ENCODE results near the gene MKS1. TPM values are rescaled to one million over a fixed set of nuclear protein-coding genes. Genes with fewer than 3 reads are reported as not detected.

The MKS1 gene
- total RNA-seq, 1 experiment from 2014 or later = 23.9 TPM

DNA sequence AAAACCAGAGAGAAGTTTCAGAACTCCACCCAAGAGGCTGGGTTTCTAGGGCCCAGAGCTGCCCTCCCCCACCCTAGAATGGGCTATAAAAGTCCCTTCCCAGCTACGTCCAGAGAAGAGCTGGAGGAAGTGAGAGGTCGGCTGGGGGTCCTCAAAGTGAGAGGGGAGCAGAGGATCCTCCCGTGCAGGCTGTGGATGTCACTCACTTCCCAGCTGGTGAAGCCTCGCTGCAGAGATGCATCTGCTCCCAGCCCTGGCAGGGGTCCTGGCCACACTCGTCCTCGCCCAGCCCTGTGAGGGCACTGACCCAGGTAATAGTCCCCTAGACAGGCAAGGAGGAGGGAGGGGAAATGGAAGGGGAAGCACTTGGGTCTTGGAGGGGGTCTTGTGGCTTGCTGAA lies 26.4 kb downstream of the MKS1 start, which contains the start of gene EPX:
TSS of gene EPX (plus strand) at position 115 of the 400 bp plus-strand sequence. CDS start at position 236, 121 bp downstream.
- ATAC-seq (no peak), DNase-seq (no peak)
- no peaks in the 10 kb centered on the region for H3K9me2 ChIP-seq (replicated peaks; ENCODE audit: low read length)
- H3K27ac ChIP-seq (ENCODE audit: low read length) = no peak within 1 kb of the TSS
- POLR2A ChIA-PET (ENCODE audit: unreplicated experiment) = no interaction called here
- H3K36me3 ChIP-seq (ENCODE audit: low read depth, low read length) = no peaks in the 10 kb centered on the region
- H4K20me1 ChIP-seq (ENCODE audit: low read length) = no peaks in the 10 kb centered on the region
- no peak within 1 kb of the TSS for H3K4me3 ChIP-seq (ENCODE audit: low read length)
- H3K79me2 ChIP-seq (ENCODE audit: low read length) = no peaks in the 10 kb centered on the region
- H3K9ac ChIP-seq (ENCODE audit: low read length) = no peak within 1 kb of the TSS
- H3F3A ChIP-seq (ENCODE audit: low read length, unreplicated experiment) = no peaks in the 10 kb centered on the region
- BruUV-seq (replicated peaks) = no TSS peak
- TF ChIP-seq EZH2phosphoT487 (IDR thresholded peaks at IDR 0.05; ENCODE audit: borderline replicate concordance, low read length) (no peak), EZH2 (IDR thresholded peaks at IDR 0.05; ENCODE audit: low read length, unreplicated experiment) (no peak)
- TF ChIP-seq, protein P1, sequence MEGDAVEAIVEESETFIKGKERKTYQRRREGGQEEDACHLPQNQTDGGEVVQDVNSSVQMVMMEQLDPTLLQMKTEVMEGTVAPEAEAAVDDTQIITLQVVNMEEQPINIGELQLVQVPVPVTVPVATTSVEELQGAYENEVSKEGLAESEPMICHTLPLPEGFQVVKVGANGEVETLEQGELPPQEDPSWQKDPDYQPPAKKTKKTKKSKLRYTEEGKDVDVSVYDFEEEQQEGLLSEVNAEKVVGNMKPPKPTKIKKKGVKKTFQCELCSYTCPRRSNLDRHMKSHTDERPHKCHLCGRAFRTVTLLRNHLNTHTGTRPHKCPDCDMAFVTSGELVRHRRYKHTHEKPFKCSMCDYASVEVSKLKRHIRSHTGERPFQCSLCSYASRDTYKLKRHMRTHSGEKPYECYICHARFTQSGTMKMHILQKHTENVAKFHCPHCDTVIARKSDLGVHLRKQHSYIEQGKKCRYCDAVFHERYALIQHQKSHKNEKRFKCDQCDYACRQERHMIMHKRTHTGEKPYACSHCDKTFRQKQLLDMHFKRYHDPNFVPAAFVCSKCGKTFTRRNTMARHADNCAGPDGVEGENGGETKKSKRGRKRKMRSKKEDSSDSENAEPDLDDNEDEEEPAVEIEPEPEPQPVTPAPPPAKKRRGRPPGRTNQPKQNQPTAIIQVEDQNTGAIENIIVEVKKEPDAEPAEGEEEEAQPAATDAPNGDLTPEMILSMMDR (conservative IDR thresholded peaks at IDR 0.05; ENCODE audit: low read depth, low read length) = no peak
- H2AFZ ChIP-seq (ENCODE audit: low read length) = no peak within 1 kb of the TSS
- intact Hi-C loops (cut with micrococcal nuclease) = no loop called here
- no peaks in the 10 kb centered on the region for H3K9me3 ChIP-seq (ENCODE audit: low read length)
- CTCF ChIA-PET = no interaction called here
- no peak within 1 kb of the TSS for H3K4me2 ChIP-seq (ENCODE audit: low read length)
- peaks cover 11% of the 10 kb centered on the region for H3K4me1 ChIP-seq (ENCODE audit: insufficient read depth, low read length)
- H3K27me3 ChIP-seq (ENCODE audit: low read length) = peaks cover 6% of the 10 kb centered on the region; the same call in 1 of the 2 replicates

DNA sequence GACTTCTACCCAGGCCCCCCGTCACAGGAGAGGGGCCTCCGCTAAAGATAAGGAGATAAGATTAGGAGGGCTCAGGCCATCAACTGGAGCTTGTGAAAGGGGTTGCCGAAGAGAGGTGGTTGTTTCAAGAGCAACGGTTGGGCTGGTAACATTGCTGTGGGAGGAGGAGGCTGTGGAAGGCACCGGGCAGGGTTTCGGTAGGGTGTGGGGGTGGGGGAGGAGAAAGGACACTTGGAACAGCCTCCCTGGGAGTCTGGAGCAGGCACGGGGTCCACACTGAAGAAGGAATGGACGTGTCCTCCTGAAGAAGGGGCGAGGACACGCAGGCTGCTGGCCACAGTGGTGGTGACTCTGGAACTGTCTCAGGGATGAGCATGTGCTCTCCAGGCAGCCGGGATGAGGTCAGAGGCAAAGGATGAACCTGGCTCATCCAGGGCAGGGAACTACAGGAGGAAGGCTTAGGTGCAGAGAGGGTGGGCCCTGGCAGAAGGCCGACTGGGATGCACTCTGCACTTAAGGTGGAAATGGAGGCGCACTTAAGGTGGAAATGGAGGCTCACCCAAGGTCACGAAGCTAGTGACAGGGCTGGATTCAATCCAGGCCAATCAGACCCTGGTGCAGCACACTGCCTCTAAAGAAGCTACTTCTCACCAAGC lies 27.7 kb downstream of the MKS1 start:
- Histone ChIP-seq H3K4me1 (ENCODE audit: insufficient read depth, low read length) (peaks cover 11% of the 10 kb centered on the region), H3K27me3 (ENCODE audit: low read length) (peaks cover 8% of the 10 kb centered on the region; the same call in 1 of the 2 replicates), H3K79me2 (ENCODE audit: low read length) (no peaks in the 10 kb centered on the region), H4K20me1 (ENCODE audit: low read length) (no peaks in the 10 kb centered on the region), H3K4me2 (ENCODE audit: low read length) (no peak overlapping the region), H3F3A (ENCODE audit: low read length, unreplicated experiment) (no peaks in the 10 kb centered on the region), H3K4me3 (ENCODE audit: low read length) (no peak overlapping the region), H3K9me2 (replicated peaks; ENCODE audit: low read length) (no peaks in the 10 kb centered on the region), H3K9me3 (ENCODE audit: low read length) (no peaks in the 10 kb centered on the region), H3K9ac (ENCODE audit: low read length) (no peak overlapping the region), H3K36me3 (ENCODE audit: low read depth, low read length) (no peaks in the 10 kb centered on the region), H3K27ac (ENCODE audit: low read length) (no peak overlapping the region), H2AFZ (ENCODE audit: low read length) (no peak overlapping the region)
- ATAC-seq = no peak
- CTCF ChIA-PET = no interaction called here
- intact Hi-C loops (cut with micrococcal nuclease) = no loop called here
- POLR2A ChIA-PET (ENCODE audit: unreplicated experiment) = no interaction called here
- no TSS peak for BruUV-seq (replicated peaks)
- DNase-seq = no peak
- no peak for TF ChIP-seq EZH2phosphoT487 (IDR thresholded peaks at IDR 0.05; ENCODE audit: borderline replicate concordance, low read length)
- TF ChIP-seq EZH2 (IDR thresholded peaks at IDR 0.05; ENCODE audit: low read length, unreplicated experiment) = no peak
- TF ChIP-seq, protein P1 (conservative IDR thresholded peaks at IDR 0.05; ENCODE audit: low read depth, low read length) = no peak
